Small intestine (tissue), 7 donors: Measurements from ENCODE around the gene PSMA6. TPM values are rescaled to one million over a fixed set of nuclear protein-coding genes. Genes with fewer than 3 reads are reported as not detected.

ENCODE experiments used
- DNase-seq, 2 donors: peaks; one replicate each; pipeline versions ENCODE4 v3.0.0 to v3.0.0-alpha.2; 2013
- FAIRE-seq: peaks from 2 replicates; lab custom pipeline; 2012; peaks lifted over from hg19 to GRCh38; lab: Jason Lieb, UNC
- H3K27ac ChIP-seq, 3 donors: one replicate each; pipeline ENCODE4 v1.5.1; 2013; ENCODE audit warnings: low read length in 2 of 3, mild to moderate bottlenecking in 2 of 3, control low read depth in 1 of 3, inconsistent platforms in 1 of 3, low read depth in 1 of 3, moderate library complexity in 1 of 3
- H3K27me3 ChIP-seq, 3 donors: one replicate each; pipeline ENCODE4 v1.6.1; 2013; ENCODE audit warnings: low read length in 3 of 3, inconsistent platforms in 1 of 3; ENCODE audit not compliant: control insufficient read depth in 3 of 3, insufficient read depth in 3 of 3
- H3K36me3 ChIP-seq, 3 donors: one replicate each; pipeline ENCODE4 v1.6.1; 2013; ENCODE audit warnings: low read length in 3 of 3, inconsistent platforms in 1 of 3, low read depth in 1 of 3, mild to moderate bottlenecking in 1 of 3, moderate library complexity in 1 of 3; ENCODE audit not compliant: control insufficient read depth in 3 of 3, insufficient read depth in 2 of 3
- H3K4me1 ChIP-seq, 3 donors: one replicate each; pipeline ENCODE4 v1.6.1; 2013; ENCODE audit warnings: low read length in 2 of 3, inconsistent platforms in 1 of 3, low read depth in 1 of 3, mild to moderate bottlenecking in 1 of 3, moderate library complexity in 1 of 3; ENCODE audit not compliant: control insufficient read depth in 3 of 3, insufficient read depth in 2 of 3
- H3K4me3 ChIP-seq, 3 donors: one replicate each; pipeline ENCODE4 v1.5.1; 2013; ENCODE audit warnings: low read length in 3 of 3, control low read depth in 1 of 3, inconsistent platforms in 1 of 3, low read depth in 1 of 3, mild to moderate bottlenecking in 1 of 3, moderate library complexity in 1 of 3
- H3K9me3 ChIP-seq, 2 donors: one replicate each; pipeline ENCODE4 v1.6.1; 2013; ENCODE audit warnings: low read depth in 1 of 2, low read length in 1 of 2; ENCODE audit not compliant: control insufficient read depth in 2 of 2, insufficient read depth in 1 of 2
- WGBS, 3 donors: extraction: QIAGEN DNeasy Blood & Tissue Kit; methylation state at CpG; one replicate each; pipeline ENCODE4 v1.1.7; 2013; 5-methylcytosine and 5-hydroxymethylcytosine counted together
- polyA plus RNA-seq, 4 donors: library from polyadenylated mRNA; stranded (reverse) in 3 of 4; unstranded in 1 of 4; fragments of 200-250 nt in 3 of 4; fragments of 120-200 nt in 1 of 4; gene quantifications; one replicate each; pipeline versions ENCODE4 v1.2.1 to v1.2.3, GENCODE V29; 2013
- donor health status: healthy with polysubstance abuse.
- donor health status: control.
- donor health status: control.
- donor health status: Bipolar disorder and iron deficiency.
- donor health status: healthy.

PSMA6 gene
- polyA plus RNA-seq, 4 donors: 165 to 288 (median 266) TPM

DNA sequence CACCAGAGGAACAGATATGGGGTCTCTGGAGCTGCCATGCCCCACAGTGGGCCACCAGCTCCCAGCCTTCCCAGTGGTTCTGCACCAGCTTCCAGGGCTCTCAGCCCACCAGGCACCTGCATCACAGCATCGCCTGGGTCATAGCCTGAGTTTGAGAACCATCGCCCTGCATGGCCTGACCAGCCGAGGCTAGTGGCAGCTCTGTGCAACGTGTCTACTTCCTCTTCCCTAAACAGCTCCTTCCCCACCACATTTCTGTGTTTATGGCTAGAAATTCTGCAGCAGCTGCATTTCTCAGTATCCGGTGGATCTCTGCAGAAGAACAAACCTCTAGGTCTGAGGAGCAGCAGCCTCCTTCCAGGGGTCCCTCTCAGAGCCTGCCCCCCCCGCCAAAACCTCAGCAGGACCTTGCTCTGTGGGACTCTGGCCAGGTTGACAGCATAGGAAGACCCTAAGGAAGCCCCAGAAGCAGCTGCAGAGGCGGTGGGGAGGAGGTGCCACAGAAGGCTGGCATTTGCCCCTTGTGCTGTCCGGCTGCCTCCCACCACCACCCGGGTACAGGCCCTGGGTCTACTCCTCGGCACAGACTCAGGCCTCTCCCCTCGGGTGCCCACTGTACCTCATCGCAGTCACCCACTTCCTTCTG is 47.7 kb downstream of the PSMA6 start:
- 38 to 51% (median 49%) methylated on average over 10 to 12 of the region's 12 CpGs for WGBS, 3 donors
- no peaks in the 10 kb centered on the region for H3K9me3 ChIP-seq
- FAIRE-seq (no peak), DNase-seq (peak in 1 of 2 donors; percentile 26)
- no peaks in the 10 kb centered on the region for H3K36me3 ChIP-seq
- no peak overlapping the region for H3K4me3 ChIP-seq
- H3K27me3 ChIP-seq: no peaks in the 10 kb centered on the region
- peak overlapping the region in 2 of 3 donors; percentile 29 to 35 for H3K27ac ChIP-seq
- H3K4me1 ChIP-seq: peaks cover 20 to 70% (median 25%) of the 10 kb centered on the region in 3 donors

DNA sequence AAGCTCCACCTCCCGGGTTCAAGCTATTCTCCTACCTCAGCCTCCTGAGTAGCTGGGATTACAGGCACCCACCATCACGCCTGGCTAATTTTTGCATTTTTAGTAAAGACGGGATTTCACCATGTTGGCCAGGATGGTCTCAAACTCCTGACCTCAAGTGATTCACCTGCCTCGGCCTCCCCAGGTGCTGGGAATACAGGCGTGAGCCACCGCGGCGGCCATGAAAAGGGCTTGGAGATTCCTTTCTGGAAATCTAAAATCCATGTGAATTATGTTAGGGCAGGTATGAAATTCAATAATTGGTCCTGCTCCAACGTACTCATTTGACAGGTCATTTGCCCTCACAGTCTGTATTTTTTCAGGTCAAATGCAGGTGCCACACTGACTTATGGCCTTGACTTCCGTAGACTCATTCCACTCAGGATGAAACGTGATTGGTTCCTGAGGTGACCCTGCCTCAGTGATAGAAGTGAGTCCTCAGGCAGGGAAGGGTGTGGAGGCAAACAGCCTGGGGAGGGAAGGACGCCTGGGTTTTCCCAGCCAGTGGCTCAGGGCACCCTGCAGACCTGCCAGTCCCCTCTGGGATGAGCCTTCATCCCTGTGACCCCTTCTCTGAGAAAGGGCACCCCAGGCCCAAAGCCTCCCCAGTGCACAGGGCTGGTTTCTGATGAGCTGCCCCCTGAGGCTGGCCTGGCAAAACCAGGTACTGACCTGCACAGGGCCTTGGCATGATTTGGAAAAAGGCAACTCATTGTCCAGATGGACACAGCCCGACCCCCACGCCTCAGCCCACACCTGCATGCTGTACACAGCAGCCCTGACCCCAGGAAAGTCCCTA is 48.7 kb downstream of the PSMA6 start:
- FAIRE-seq: no peak
- no peaks in the 10 kb centered on the region for H3K9me3 ChIP-seq
- H3K4me1 ChIP-seq: peaks cover 20 to 61% (median 25%) of the 10 kb centered on the region in 3 donors
- no peaks in the 10 kb centered on the region for H3K27me3 ChIP-seq
- H3K27ac ChIP-seq: peak overlapping the region; percentile 79 to 84 (median 82)
- no peaks in the 10 kb centered on the region for H3K36me3 ChIP-seq
- DNase-seq: peak in 1 of 2 donors; percentile 30
- H3K4me3 ChIP-seq: no peak overlapping the region
- WGBS, 3 donors: 71 to 79% (median 72%) methylated on average over 13 to 14 of the region's 14 CpGs

DNA sequence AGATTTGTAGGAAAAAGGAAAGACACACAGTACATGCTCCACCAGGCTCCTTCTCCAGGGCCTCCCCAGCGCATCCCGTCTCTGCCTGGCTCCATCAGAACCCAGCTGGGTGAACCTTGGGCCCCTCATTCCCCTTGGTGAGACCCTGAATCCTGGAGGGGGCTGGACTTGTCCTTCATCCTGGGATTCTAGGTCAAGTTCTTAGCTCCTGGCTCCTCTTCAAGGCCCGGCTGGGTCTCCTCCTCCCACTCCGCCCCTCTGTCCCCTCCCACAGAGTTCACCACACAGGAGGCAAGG is 49.2 kb downstream of the PSMA6 start:
- H3K4me3 ChIP-seq: no peak overlapping the region
- peaks cover 20 to 55% (median 25%) of the 10 kb centered on the region in 3 donors for H3K4me1 ChIP-seq
- H3K36me3 ChIP-seq: no peaks in the 10 kb centered on the region
- H3K9me3 ChIP-seq: no peaks in the 10 kb centered on the region
- no peak for DNase-seq
- no peaks in the 10 kb centered on the region for H3K27me3 ChIP-seq
- no peak for FAIRE-seq
- WGBS, 3 donors: 14 to 28% (median 23%) methylated on average over 4 of the region's 4 CpGs
- peak overlapping the region; percentile 79 to 84 (median 82) for H3K27ac ChIP-seq

DNA sequence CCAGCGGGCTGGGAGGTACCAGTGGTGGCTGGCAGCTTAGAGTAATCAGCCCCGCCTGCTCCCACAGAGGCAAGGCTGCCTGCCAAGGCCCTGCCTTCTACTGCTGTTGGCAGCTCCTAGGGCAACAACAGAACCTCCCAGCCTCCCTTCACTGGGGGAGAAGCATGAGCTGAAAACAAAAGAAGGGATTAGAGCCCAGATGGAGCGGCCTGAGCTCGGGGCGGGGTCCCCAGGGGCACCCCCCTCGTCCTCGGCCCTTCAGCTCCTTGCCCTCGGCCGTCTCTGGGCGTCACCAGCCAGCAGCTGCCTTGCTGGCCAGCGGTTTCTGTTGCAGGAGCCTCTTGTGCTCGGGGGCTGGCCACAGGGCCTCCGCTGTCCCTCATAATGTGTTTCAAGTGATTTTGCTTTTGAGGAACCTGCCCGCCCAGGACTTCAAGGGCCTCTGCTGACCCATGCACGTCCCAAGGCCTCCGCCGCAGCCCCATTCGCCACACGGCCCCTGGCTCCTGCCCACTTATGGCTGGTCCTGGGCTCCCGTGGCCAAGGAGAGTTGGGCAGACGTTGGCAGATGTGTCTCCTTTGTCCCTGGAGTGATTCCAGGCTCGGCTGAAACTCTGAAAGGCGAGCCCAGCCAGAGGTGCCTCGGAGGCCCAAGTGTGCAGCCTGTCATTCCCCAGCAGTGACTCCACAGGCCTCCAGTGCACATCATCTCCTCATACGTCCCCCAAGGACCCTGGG is 49.7 kb downstream of the PSMA6 start:
- no peak overlapping the region for H3K4me3 ChIP-seq
- WGBS, 3 donors: 18 to 37% (median 31%) methylated on average over 22 to 25 of the region's 25 CpGs
- H3K27me3 ChIP-seq: no peaks in the 10 kb centered on the region
- FAIRE-seq: no peak
- H3K9me3 ChIP-seq: no peaks in the 10 kb centered on the region
- peak; percentile 87 to 98 for DNase-seq
- peak overlapping the region; percentile 79 to 84 (median 82) for H3K27ac ChIP-seq
- peaks cover 20 to 52% (median 24%) of the 10 kb centered on the region in 3 donors for H3K4me1 ChIP-seq
- H3K36me3 ChIP-seq: no peaks in the 10 kb centered on the region

DNA sequence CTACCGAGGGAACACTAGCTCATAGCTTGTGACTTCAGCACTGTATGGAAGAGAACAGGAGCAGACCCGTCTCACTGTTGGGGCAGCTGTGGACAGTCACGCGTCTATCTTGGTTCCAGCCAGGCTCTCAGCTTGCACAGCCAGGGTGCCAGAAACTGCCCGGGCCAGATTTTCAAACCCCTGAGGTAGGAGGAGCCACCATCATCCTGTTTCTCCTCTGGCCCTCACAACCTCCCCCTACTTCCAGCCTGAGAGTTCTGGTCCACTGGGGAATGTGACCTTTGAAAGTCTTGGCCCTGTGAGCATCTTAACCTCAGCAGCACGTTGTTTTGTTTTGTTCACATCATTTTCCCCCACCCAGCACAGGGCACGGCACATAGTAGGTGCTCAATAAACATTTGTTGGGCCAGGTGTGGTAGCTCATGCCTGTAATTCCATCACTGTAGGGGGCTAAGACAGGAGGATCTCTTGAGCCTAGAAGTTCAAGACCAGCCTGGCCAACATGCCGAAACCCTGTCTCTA is 50.4 kb downstream of the PSMA6 start:
- WGBS, 3 donors: 50 to 54% (median 54%) methylated on average over 8 of the region's 8 CpGs
- no peak for FAIRE-seq
- no peak overlapping the region for H3K4me3 ChIP-seq

GRCh38 chr14:35343702-35344101 is 51.5 kb downstream of the PSMA6 start:
- H3K4me3 ChIP-seq: no peak overlapping the region
- DNase-seq (peak; percentile 58 to 93), FAIRE-seq (no peak)
- H3K9me3 ChIP-seq: no peaks in the 10 kb centered on the region
- H3K4me1 ChIP-seq: peaks cover 16 to 55% (median 17%) of the 10 kb centered on the region in 3 donors
- WGBS, 3 donors: 38 to 68% (median 43%) methylated on average over 7 of the region's 7 CpGs
- peak overlapping the region; percentile 36 to 78 (median 60) for H3K27ac ChIP-seq
- no peaks in the 10 kb centered on the region for H3K36me3 ChIP-seq
- no peaks in the 10 kb centered on the region for H3K27me3 ChIP-seq

More for the DNA sequence above, 50.4 kb downstream of the PSMA6 start:
- peaks cover 18 to 52% (median 20%) of the 10 kb centered on the region in 3 donors for H3K4me1 ChIP-seq
- peak overlapping the region; percentile 79 to 84 (median 82) for H3K27ac ChIP-seq
- H3K27me3 ChIP-seq: no peaks in the 10 kb centered on the region
- H3K9me3 ChIP-seq: no peaks in the 10 kb centered on the region
- H3K36me3 ChIP-seq: no peaks in the 10 kb centered on the region
- DNase-seq: peak in 1 of 2 donors; percentile 10

GRCh38 chr14:35344107-35344807 is 52.1 kb downstream of the PSMA6 start:
- H3K4me3 ChIP-seq: no peak overlapping the region
- no peaks in the 10 kb centered on the region for H3K36me3 ChIP-seq
- FAIRE-seq: no peak
- no peaks in the 10 kb centered on the region for H3K9me3 ChIP-seq
- no peak for DNase-seq
- peak overlapping the region in 2 of 3 donors; percentile 30 to 36 for H3K27ac ChIP-seq
- peaks cover 12 to 54% (median 17%) of the 10 kb centered on the region in 3 donors for H3K4me1 ChIP-seq
- 77 to 84% (median 83%) methylated on average over 15 of the region's 15 CpGs for WGBS, 3 donors
- no peaks in the 10 kb centered on the region for H3K27me3 ChIP-seq
